GM18526 (cell line): ENCODE measurements around the gene UBXN2A.

ENCODE experiments used
- POLR2A ChIP-seq: IDR thresholded peaks from 3 replicates; pipeline ENCODE4 v1.6.1; 2011; ENCODE audit not compliant: insufficient read length; ENCODE audit errors: extremely low read depth

The UBXN2A gene

DNA sequence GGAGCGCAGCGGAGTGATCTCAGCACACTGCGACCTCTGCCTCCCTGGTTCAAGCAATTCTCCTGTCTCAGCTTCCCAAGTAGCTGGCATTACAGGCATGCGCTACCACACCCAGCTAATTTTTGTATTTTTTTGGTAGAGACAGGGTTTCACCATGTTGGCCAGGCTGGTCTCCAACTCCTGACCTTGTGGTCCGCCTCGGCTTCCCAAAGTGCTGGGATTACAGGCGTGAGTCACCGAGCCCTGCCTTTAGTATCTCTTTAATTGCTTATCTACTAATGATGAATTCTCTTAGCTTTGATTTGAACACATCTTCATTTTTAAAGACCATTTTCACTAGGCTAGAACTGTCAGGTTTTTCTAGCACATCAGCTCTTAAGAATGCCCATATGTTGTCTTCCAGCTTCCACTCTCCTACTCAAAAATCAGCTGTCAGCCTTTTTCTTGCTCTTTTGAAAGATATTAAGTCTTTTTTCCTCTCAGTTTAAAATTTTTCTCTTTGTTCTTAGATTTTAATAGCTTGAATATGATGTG is 53.5 kb downstream of the UBXN2A start:
- TF ChIP-seq POLR2A = no peak

DNA sequence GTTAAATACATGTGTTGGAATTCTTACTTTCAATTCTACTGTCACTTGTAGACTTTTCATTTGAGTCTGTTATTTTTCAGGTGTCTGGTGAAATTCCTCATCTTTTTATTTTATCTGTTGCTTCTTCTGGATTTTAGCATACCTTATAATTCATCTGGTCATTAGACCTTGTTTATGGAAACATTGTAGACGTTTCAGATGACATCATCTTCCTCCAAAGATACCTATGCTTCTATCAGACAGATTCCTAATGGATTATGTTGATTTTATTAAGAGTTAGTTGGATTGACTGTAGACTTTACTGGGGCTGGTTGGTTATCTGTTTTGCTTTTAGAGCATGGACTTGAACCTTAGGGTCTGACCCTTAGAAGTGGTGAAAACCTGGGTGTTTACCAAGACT is 54.3 kb downstream of the UBXN2A start:
- no peak for TF ChIP-seq POLR2A

DNA sequence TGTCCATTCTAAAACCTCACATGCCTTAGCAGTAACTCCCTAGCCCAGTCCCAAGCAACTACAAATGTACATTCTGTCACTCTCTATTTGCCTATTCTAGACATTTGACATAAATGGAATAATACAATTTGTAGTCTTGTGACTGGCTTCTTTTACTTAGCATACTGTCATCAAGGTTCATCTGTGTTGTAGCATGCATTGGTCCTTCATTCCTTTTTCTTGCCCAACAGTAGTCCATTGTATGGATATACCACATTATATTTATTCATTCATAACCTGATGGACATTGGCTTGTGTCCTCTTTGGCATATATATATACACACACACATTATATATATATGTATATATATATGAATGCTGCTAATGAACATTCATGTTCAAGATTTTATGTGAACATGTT is 67.4 kb downstream of the UBXN2A start:
- no peak for TF ChIP-seq POLR2A

DNA sequence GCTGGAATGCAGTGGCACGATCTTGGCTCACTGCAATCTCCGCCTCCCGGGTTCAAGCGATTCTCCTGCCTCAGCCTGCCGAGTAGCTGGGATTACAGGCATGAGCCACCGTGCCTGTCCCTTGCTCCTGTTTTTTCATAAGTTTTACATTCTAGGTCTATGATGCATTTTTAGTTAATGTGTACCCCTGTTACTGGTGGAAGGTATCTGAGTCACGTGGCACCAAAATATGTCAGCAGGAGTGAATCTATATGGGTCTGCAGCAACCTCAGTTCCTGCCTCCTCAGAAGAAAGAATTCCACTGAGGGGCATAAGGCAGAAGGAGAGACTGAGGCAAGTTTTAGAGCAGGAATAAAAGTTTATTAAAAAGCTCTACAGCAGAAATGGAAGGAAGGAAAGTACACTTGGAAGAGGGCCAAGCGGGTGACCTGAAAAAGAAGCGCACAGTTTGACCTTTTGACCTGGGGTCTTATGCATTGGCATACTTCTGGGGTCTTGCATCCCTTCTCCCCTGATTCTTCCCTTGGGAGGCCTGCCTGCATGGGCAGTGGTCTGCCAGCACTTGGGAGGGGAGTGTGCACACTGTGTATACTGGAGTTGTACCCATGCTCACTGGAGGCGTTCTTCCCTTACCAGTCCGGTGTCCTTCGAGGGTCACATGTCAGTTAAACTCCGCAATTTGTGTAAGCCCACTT is 68.6 kb downstream of the UBXN2A start:
- no peak for TF ChIP-seq POLR2A

GRCh38 chr2:24009367-24009679 is 69.1 kb downstream of the UBXN2A start:
- no peak for TF ChIP-seq POLR2A

- no peak for TF ChIP-seq POLR2A
These were observed 69.6 kb downstream of the UBXN2A start, which contains the start of gene MFSD2B for GRCh38 chr2:24009680-24010476. Gene MFSD2B (plus strand): TSS chr2:24010085. CDS start chr2:24010097, 12 bp downstream.

GRCh38 chr2:24010477-24011249 is 70.4 kb downstream of the UBXN2A start:
- no peak for TF ChIP-seq POLR2A

DNA sequence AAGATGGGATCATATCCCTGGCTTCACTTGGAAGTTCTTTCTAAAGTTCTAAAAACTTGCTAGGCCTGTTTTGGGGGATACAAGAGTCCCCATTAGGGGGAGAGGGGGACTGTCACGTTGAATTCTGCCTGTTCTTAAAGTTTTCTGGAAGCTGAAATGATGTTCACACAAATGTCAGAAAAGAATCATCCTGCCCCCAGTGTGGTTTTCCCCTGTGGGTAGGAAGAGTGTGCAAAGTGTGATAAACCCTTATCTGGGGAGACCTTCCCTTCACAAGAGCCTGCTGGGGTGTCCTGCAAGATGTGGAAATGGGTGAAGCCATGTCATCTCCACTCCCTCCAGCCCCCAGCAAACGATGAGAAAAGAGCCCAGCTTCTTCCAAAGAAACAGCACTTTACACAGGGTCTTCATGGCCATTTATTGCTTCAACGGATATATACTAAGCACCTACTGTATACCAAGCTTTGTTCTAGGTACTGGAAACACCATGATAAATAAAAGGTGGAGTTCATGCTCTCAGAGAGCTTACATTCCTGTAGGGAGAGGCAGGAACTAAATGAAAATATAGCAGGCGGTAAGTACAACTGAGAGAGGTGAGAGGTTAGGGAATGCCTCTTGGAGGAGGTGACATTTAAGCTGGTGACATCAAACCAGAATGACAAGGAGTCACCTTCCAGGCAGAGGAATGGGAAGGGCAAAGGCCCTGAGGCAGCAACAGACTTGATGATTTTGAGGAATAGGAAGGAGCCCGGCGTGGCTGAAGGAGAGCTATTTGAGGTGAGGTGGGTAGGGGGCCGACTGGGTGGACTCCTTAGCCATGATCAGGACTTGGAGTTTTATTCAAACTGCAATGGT is 71.2 kb downstream of the UBXN2A start:
- TF ChIP-seq POLR2A = no peak

GRCh38 chr2:24012521-24013188 is 72.4 kb downstream of the UBXN2A start:
- no peak for TF ChIP-seq POLR2A

DNA sequence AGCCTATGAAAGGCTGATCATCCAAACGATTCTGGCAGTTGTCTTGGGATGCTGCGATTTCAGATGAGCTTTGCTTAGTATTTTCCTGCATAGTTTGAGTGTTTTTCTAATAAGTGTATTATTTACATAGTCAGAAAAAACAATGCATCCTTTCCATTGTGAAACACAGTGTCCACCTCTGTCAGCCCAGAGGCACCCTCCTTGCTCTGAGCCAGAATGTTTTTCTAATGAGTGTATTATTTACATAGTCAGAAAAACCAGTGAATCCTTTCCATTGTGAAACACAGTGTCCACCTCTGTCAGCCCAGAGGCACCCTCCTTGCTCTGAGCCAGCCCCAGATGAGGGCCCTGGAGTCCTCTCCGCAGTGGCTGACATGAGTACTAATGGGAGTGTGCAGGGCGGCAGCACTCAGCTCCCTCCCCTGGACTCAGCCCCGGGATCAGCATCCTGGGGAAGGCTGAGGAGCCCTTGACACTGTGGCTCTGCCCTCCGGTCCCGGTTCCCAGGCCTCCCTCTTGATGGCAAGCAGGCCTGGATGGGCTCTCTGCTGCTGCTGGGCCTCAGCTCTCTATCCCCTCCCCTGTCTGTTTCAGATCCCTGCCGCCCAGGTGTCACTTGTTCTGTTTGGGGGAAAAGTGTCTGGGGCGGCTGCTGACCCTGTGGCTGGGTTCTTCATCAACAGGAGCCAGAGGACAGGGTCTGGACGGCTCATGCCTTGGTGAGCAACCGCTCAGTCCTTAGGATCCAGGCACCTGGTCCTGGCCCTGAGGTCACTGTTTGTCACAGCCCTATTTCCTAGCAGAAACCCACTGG is 75.5 kb downstream of the UBXN2A start:
- TF ChIP-seq POLR2A = no peak

DNA sequence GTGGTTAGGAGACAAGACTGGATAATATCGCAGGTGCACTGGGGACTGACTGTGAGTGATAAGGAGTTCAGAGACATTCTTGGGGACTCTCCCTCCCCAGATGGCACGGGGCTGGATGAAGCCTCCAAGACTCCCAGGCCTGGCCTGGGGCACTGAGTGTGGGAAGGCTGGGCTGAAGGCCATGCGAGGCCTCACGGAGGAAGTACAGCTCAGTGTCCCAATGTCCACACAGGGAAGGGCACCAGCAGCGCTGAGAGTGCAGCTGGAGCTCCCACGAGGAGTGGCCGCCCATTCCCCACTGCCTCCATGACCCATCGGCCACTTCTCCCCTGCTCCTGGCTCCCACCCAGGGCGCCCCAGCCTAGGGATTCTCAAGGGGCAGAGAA is 76.1 kb downstream of the UBXN2A start:
- no peak for TF ChIP-seq POLR2A

- TF ChIP-seq POLR2A = no peak
These were observed 76.8 kb downstream of the UBXN2A start for GRCh38 chr2:24016853-24017703.

- TF ChIP-seq POLR2A = no peak
These were observed 77.4 kb downstream of the UBXN2A start for GRCh38 chr2:24017711-24018110.
